HL-60 (cell line): ENCODE measurements around the gene SEH1L.

Experiments used
- DNase-seq, 2 experiments: peaks; one replicate each; pipeline ENCODE4 v3.0.0-alpha.2; 2010 to 2020; ENCODE audit warnings: low read depth in 1 of 2, low spot score in 1 of 2
- H3K27ac ChIP-seq: fragments of 250-450 bp; sonication (Bioruptor Pico); replicated peaks from 2 replicates; pipeline ENCODE4 v1.5.1; 2020; ENCODE audit warnings: mild to moderate bottlenecking, moderate library complexity
- H3K27me3 ChIP-seq: fragments of 250-450 bp; sonication (Bioruptor Pico); 2 replicates; pipeline ENCODE4 v1.5.1; 2021; ENCODE audit warnings: mild to moderate bottlenecking, moderate library complexity; ENCODE audit not compliant: insufficient read depth, poor library complexity, severe bottlenecking
- H3K4me3 ChIP-seq: replicated peaks from 2 replicates; pipeline ENCODE4 v1.5.1; 2011; ENCODE audit warnings: mild to moderate bottlenecking, control low read depth, low read length; ENCODE audit not compliant: insufficient read depth
- CTCF ChIP-seq: IDR thresholded peaks from one replicate; pipeline ENCODE4 v1.5.1; 2011; ENCODE audit warnings: low read length, control low read depth, inconsistent platforms; ENCODE audit not compliant: insufficient read depth
- GABPA ChIP-seq: IDR thresholded peaks from 2 replicates; pipeline ENCODE4 v1.6.1; 2012; ENCODE audit warnings: low read depth
- POLR2AphosphoS5 ChIP-seq: IDR thresholded peaks from 2 replicates; pipeline ENCODE4 v1.6.1; 2012; ENCODE audit warnings: low read depth
- REST ChIP-seq: IDR thresholded peaks from 2 replicates; pipeline ENCODE4 v1.6.1; 2012; ENCODE audit warnings: low read depth; ENCODE audit not compliant: insufficient replicate concordance
- SPI1 ChIP-seq: IDR thresholded peaks from 2 replicates; pipeline ENCODE4 v1.6.1; 2012; ENCODE audit warnings: low read depth, mild to moderate bottlenecking, borderline replicate concordance

The SEH1L gene

GRCh38 chr18:12924616-12925015, 23.2 kb upstream of the SEH1L start:
- TF ChIP-seq REST, result no peak
- no peak for TF ChIP-seq CTCF
- no peak for TF ChIP-seq POLR2AphosphoS5
- TF ChIP-seq GABPA, result no peak
- no peak for TF ChIP-seq SPI1
- DNase-seq, result no peak
- Histone ChIP-seq H3K4me3 (no peak overlapping the region), H3K27me3 (no peaks in the 10 kb centered on the region), H3K27ac (no peak overlapping the region)

GRCh38 chr18:12928206-12928605, 19.6 kb upstream of the SEH1L start:
- H3K27me3 ChIP-seq, result no peaks in the 10 kb centered on the region
- H3K27ac ChIP-seq, result no peak overlapping the region
- no peak for TF ChIP-seq REST
- H3K4me3 ChIP-seq, result no peak overlapping the region
- no peak for DNase-seq

GRCh38 chr18:12928641-12929040, 19.2 kb upstream of the SEH1L start:
- TF ChIP-seq SPI1 (no peak), POLR2AphosphoS5 (no peak), CTCF (no peak), GABPA (no peak), REST (no peak)
- no peak for DNase-seq
- Histone ChIP-seq H3K27ac (no peak overlapping the region), H3K4me3 (no peak overlapping the region), H3K27me3 (no peaks in the 10 kb centered on the region)

- Histone ChIP-seq H3K4me3 (no peak overlapping the region), H3K27me3 (no peaks in the 10 kb centered on the region), H3K27ac (no peak overlapping the region)
- no peak for DNase-seq
- TF ChIP-seq SPI1, result no peak
- TF ChIP-seq CTCF, result no peak
- TF ChIP-seq REST, result no peak
- TF ChIP-seq POLR2AphosphoS5, result no peak
- TF ChIP-seq GABPA, result no peak
Measured at GRCh38 chr18:12929477-12930083, 18.2 kb upstream of the SEH1L start.
